ENCODE results near the gene ANKRD35.
A peak's percentile ranks its signal among the peaks of the same experiment; 100 is the strongest.
"Not testable (repeated sequence)": the region's sequence is repeated elsewhere in the genome, so short reads cannot be mapped to it uniquely, and the experiment has no call there.

The ANKRD35 gene

GRCh38 chr1:145885738-145886287 is at the start of gene ANKRD35:
Gene ANKRD35 (minus strand): TSS chr1:145885866. CDS start chr1:145885758, 108 bp downstream.
- DNase-seq (ENCODE audit: low read depth) = peak; percentile 82

GRCh38 chr1:145932522-145933009 is 46.9 kb upstream of the ANKRD35 start:
- not testable (repeated sequence) for DNase-seq (ENCODE audit: low read depth)

GRCh38 chr1:145927916-145928643 is 42.4 kb upstream of the ANKRD35 start:
- DNase-seq (ENCODE audit: low read depth) = no peak

GRCh38 chr1:145927063-145927886 is 41.6 kb upstream of the ANKRD35 start, which contains the start of gene RBM8A:
Gene RBM8A (minus strand): TSS chr1:145927484. CDS start chr1:145927426, 58 bp downstream.
- peak; percentile 99 for DNase-seq (ENCODE audit: low read depth)

GRCh38 chr1:145926686-145927062 is 41.0 kb upstream of the ANKRD35 start:
- peak; percentile 47 for DNase-seq (ENCODE audit: low read depth)

- DNase-seq (ENCODE audit: low read depth) = peak; percentile 9
These were observed 36.6 kb upstream of the ANKRD35 start for GRCh38 chr1:145922266-145922665.

GRCh38 chr1:145920297-145920696 is 34.6 kb upstream of the ANKRD35 start:
- DNase-seq (ENCODE audit: low read depth) = not testable (repeated sequence)

- DNase-seq (ENCODE audit: low read depth) = peak; percentile 78
These were observed 33.6 kb upstream of the ANKRD35 start for GRCh38 chr1:145918992-145919939.

GRCh38 chr1:145918144-145918991 is 32.7 kb upstream of the ANKRD35 start, which contains the start of gene PEX11B:
Gene PEX11B (minus strand): TSS chr1:145918717. CDS start chr1:145918688, 29 bp downstream.
- peak; percentile 86 for DNase-seq (ENCODE audit: low read depth)

GRCh38 chr1:145917595-145917994 is 31.9 kb upstream of the ANKRD35 start:
- no peak for DNase-seq (ENCODE audit: low read depth)

GRCh38 chr1:145916745-145917144 is 31.1 kb upstream of the ANKRD35 start:
- DNase-seq (ENCODE audit: low read depth) = peak; percentile 60

GRCh38 chr1:145912128-145912641 is 26.5 kb upstream of the ANKRD35 start:
- no peak for DNase-seq (ENCODE audit: low read depth)

GRCh38 chr1:145908653-145909052 is 23.0 kb upstream of the ANKRD35 start:
- DNase-seq (ENCODE audit: low read depth) = peak; percentile 61

GRCh38 chr1:145906954-145907753 is 21.5 kb upstream of the ANKRD35 start:
- DNase-seq (ENCODE audit: low read depth) = no peak

- no peak for DNase-seq (ENCODE audit: low read depth)
These were observed 15.8 kb upstream of the ANKRD35 start for GRCh38 chr1:145901312-145902021.

GRCh38 chr1:145898756-145899155 is 13.1 kb upstream of the ANKRD35 start:
- no peak for DNase-seq (ENCODE audit: low read depth)

GRCh38 chr1:145897969-145898368 is 12.3 kb upstream of the ANKRD35 start:
- no peak for DNase-seq (ENCODE audit: low read depth)

- DNase-seq (ENCODE audit: low read depth) = no peak
These were observed 9.8 kb upstream of the ANKRD35 start for GRCh38 chr1:145895471-145895870.
